GM19455 (cell line): ENCODE measurements around the gene HOXB3.

Experiments used
- ATAC-seq: cut with Tn5 transposase; IDR thresholded peaks from one replicate; pipeline ENCODE4 v1.9.1; 2021; ENCODE audit not compliant: unreplicated experiment

Gene HOXB3

GRCh38 chr17:48626245-48627117, 36.4 kb upstream of the HOXB3 start, which contains the start of gene HOXB9:
TSS of gene HOXB9 (minus strand) at chr17:48626358. CDS start at chr17:48626269, 89 bp downstream.
- ATAC-seq = no peak

- no peak for ATAC-seq
Observed at GRCh38 chr17:48625495-48626244, 35.6 kb upstream of the HOXB3 start.

- no peak for ATAC-seq
Observed at GRCh38 chr17:48624544-48625494, 34.8 kb upstream of the HOXB3 start.

- no peak for ATAC-seq
Observed at GRCh38 chr17:48624118-48624517, 34.1 kb upstream of the HOXB3 start.

- ATAC-seq = no peak
Observed at GRCh38 chr17:48623583-48623982, 33.5 kb upstream of the HOXB3 start.

- ATAC-seq = no peak
Observed at GRCh38 chr17:48622857-48623256, 32.8 kb upstream of the HOXB3 start.

- ATAC-seq = no peak
Observed at GRCh38 chr17:48621410-48622392, 31.7 kb upstream of the HOXB3 start.

- ATAC-seq = no peak
Observed at GRCh38 chr17:48620461-48621139, 30.6 kb upstream of the HOXB3 start.

- no peak for ATAC-seq
Observed at GRCh38 chr17:48619826-48620449, 29.9 kb upstream of the HOXB3 start.

- ATAC-seq = no peak
Observed at GRCh38 chr17:48618256-48618896, 28.3 kb upstream of the HOXB3 start.

GRCh38 chr17:48617471-48618255, 27.6 kb upstream of the HOXB3 start:
- ATAC-seq = no peak

GRCh38 chr17:48616717-48617470, 26.9 kb upstream of the HOXB3 start:
- no peak for ATAC-seq

- no peak for ATAC-seq
Observed at GRCh38 chr17:48615963-48616716, 26.1 kb upstream of the HOXB3 start.

- no peak for ATAC-seq
Observed at GRCh38 chr17:48615047-48615962, 25.3 kb upstream of the HOXB3 start, which contains the start of gene HOXB8. TSS of gene HOXB8 (minus strand) at chr17:48615292. CDS start at chr17:48614704, 588 bp downstream.
